Endothelial cell of umbilical vein (primary cell): ENCODE data around the gene NRXN3. TPM values are rescaled to one million over a fixed set of nuclear protein-coding genes. Genes with fewer than 3 reads are reported as not detected.

Experiments
- BruUV-seq: library from RNA; stranded (reverse); fragments of 400-500 nt; replicated peaks from 2 replicates; lab custom pipeline; 2021; lab: Mats Ljungman, UMichigan
- CTCF ChIA-PET: fragments of 300-600, 350-600 bp; sonication (Branson Sonifier 250); formaldehyde crosslinking; loops from one replicate; lab custom pipeline; 2021; ENCODE audit warnings: antibody characterized with exemption, inconsistent platforms; lab: Charles Lee
- POLR2A ChIA-PET: fragments of 300-600, 350-600 bp; sonication (Branson Sonifier 250); formaldehyde crosslinking; loops from one replicate; lab custom pipeline; 2021; ENCODE audit warnings: antibody characterized with exemption, inconsistent platforms; lab: Charles Lee
- DNase-seq: peaks from one replicate; pipeline ENCODE4 v3.0.0-alpha.2; 2011; ENCODE audit warnings: low read depth, low spot score
- FAIRE-seq: peaks from 2 replicates; lab custom pipeline; 2011; peaks lifted over from hg19 to GRCh38; lab: Jason Lieb, UNC
- H2AFZ ChIP-seq: 2 replicates; pipeline ENCODE4 v1.6.0; 2012; ENCODE audit warnings: low read depth, low read length, control low read depth, inconsistent platforms
- H3K27ac ChIP-seq: 2 replicates; pipeline ENCODE4 v1.5.1; 2011; ENCODE audit warnings: low read depth, mild to moderate bottlenecking, control low read depth, low read length, moderate library complexity; ENCODE audit not compliant: insufficient read depth
- H3K27me3 ChIP-seq, 2 experiments: 2 replicates each; pipeline versions ENCODE4 v1.6.0 to v1.6.1; 2011; ENCODE audit warnings: low read length in 2 of 2, mixed read lengths in 1 of 2; ENCODE audit not compliant: control insufficient read depth in 2 of 2, insufficient read depth in 2 of 2
- H3K36me3 ChIP-seq, 2 experiments: 2 replicates in 1 of 2; 3 replicates in 1 of 2; pipeline ENCODE4 v1.5.1; 2011; ENCODE audit warnings: low read length in 2 of 2, mild to moderate bottlenecking in 1 of 2, moderate library complexity in 1 of 2; ENCODE audit not compliant: control insufficient read depth in 2 of 2, insufficient read depth in 2 of 2; ENCODE audit errors: extremely low read depth in 1 of 2
- H3K4me1 ChIP-seq: 3 replicates; pipeline ENCODE4 v1.5.1; 2011; ENCODE audit warnings: mild to moderate bottlenecking, low read length; ENCODE audit not compliant: control insufficient read depth, insufficient read depth; ENCODE audit errors: extremely low read depth
- H3K4me2 ChIP-seq: 2 replicates; pipeline ENCODE4 v1.6.1; 2011; ENCODE audit warnings: low read length, control low read depth, mixed read lengths; ENCODE audit not compliant: insufficient read depth
- H3K4me3 ChIP-seq, 3 experiments: fragments of 200-600 bp in 1 of 3; sonication (generic), shearing (Covaris generic) in 1 of 3; replicated peaks in 1 of 3; 2 replicates each; pipeline ENCODE4 v1.5.1; 2011 to 2016; ENCODE audit warnings: control low read depth in 3 of 3, low read length in 3 of 3, mild to moderate bottlenecking in 2 of 3, inconsistent platforms in 1 of 3, low read depth in 1 of 3, moderate library complexity in 1 of 3; ENCODE audit not compliant: insufficient read depth in 1 of 3
- H3K79me2 ChIP-seq: 2 replicates; pipeline ENCODE4 v1.6.0; 2012; ENCODE audit warnings: low read length, inconsistent platforms; ENCODE audit not compliant: control insufficient read depth, insufficient read depth
- H3K9ac ChIP-seq: replicated peaks from 2 replicates; pipeline ENCODE3; 2011; ENCODE audit warnings: low read length, control low read depth; ENCODE audit not compliant: insufficient read depth; ENCODE audit errors: extremely low read depth
- H3K9me1 ChIP-seq: replicated peaks from 3 replicates; pipeline ENCODE4 v1.6.0; 2011; ENCODE audit warnings: mild to moderate bottlenecking, low read length; ENCODE audit not compliant: control insufficient read depth, insufficient read depth; ENCODE audit errors: extremely low read depth
- H3K9me3 ChIP-seq: replicated peaks from 2 replicates; pipeline ENCODE4 v1.5.1; 2012; ENCODE audit warnings: low read length, inconsistent platforms; ENCODE audit not compliant: control insufficient read depth, insufficient read depth
- H4K20me1 ChIP-seq: replicated peaks from 2 replicates; pipeline ENCODE3; 2011; ENCODE audit warnings: mild to moderate bottlenecking, low read length; ENCODE audit not compliant: control insufficient read depth, insufficient read depth; ENCODE audit errors: extremely low read depth
- EZH2 ChIP-seq: IDR thresholded peaks from 2 replicates; pipeline ENCODE4 v1.6.1; 2012; ENCODE audit warnings: borderline replicate concordance, low read depth, mild to moderate bottlenecking, moderate library complexity, low read length, inconsistent platforms; ENCODE audit not compliant: severe bottlenecking
- FOS ChIP-seq: IDR thresholded peaks from 2 replicates; pipeline ENCODE4 v1.6.1; 2011; ENCODE audit warnings: mild to moderate bottlenecking, low read length, moderate library complexity, borderline replicate concordance; ENCODE audit not compliant: insufficient read depth
- GATA2 ChIP-seq: IDR thresholded peaks from 2 replicates; pipeline ENCODE4 v1.7.0; 2011; ENCODE audit warnings: low read depth, mild to moderate bottlenecking, moderate library complexity, mixed read lengths, low read length; ENCODE audit not compliant: insufficient read length, insufficient read depth
- JUN ChIP-seq: IDR thresholded peaks from 2 replicates; pipeline ENCODE4 v1.6.1; 2011; ENCODE audit warnings: borderline replicate concordance, low read depth; ENCODE audit not compliant: insufficient read length, insufficient read depth
- MYC ChIP-seq: IDR thresholded peaks from one replicate; pipeline ENCODE4 v1.6.1; 2011; ENCODE audit warnings: mild to moderate bottlenecking, low read depth, low read length
- POLR2A ChIP-seq: IDR thresholded peaks from 2 replicates; pipeline ENCODE4 v1.6.1; 2012; ENCODE audit warnings: low read depth, mild to moderate bottlenecking, control low read depth, low read length
- POLR2AphosphoS5 ChIP-seq: IDR thresholded peaks from 2 replicates; pipeline ENCODE4 v1.6.1; 2012; ENCODE audit warnings: low read depth, mild to moderate bottlenecking, control low read depth, low read length, moderate library complexity; ENCODE audit not compliant: insufficient read depth
- dilution Hi-C: fragments of 300-500 bp; cut with MboI; formaldehyde crosslinking; loops from one replicate; pipeline ENCODE4 v1.15.0; 2019; ENCODE audit warnings: low sequenced_read_pairs; ENCODE audit not compliant: extremely low pct_ligation_motif_present
- intact Hi-C: fragments of 100-400 bp; cut with micrococcal nuclease; formaldehyde crosslinking; loops from one replicate; pipeline ENCODE4 v1.10.0; 2022
- polyA plus RNA-seq, 4 experiments: library from polyadenylated mRNA; depleted of rRNA in 3 of 4; stranded (reverse) in 3 of 4; unstranded in 1 of 4; fragments of >200 nt; gene quantifications; 2 replicates each; pipeline versions ENCODE4 v1.2.1 to v1.2.3, GENCODE V29; 2011 to 2012; ENCODE audit warnings: missing spikeins in 1 of 4
- total RNA-seq: library from RNA; stranded (reverse); gene quantifications from 2 replicates; pipeline ENCODE4 v1.2.3, GENCODE V29; 2021
- TF ChIP-seq, protein P1 (sequence below), 2 donors: IDR thresholded peaks; 1 replicate in 1 of 2; 2 replicates in 1 of 2; pipeline ENCODE4 v1.5.1; 2011; ENCODE audit warnings: low read length in 2 of 2, mild to moderate bottlenecking in 2 of 2, moderate library complexity in 2 of 2, control low read depth in 1 of 2, inconsistent platforms in 1 of 2, low read depth in 1 of 2; ENCODE audit not compliant: insufficient read depth in 1 of 2; ENCODE audit errors: extremely low read depth in 1 of 2
- TF ChIP-seq, protein P2 (sequence below): IDR thresholded peaks from 2 replicates; pipeline ENCODE4 v1.6.1; 2011; ENCODE audit not compliant: insufficient read depth, insufficient read length

The NRXN3 gene
- total and polyA plus RNA-seq, 2 donors (not counting 3 experiments of a cell fraction or from before 2014, with no cell fraction given): 0.72 to 4.2 TPM

DNA sequence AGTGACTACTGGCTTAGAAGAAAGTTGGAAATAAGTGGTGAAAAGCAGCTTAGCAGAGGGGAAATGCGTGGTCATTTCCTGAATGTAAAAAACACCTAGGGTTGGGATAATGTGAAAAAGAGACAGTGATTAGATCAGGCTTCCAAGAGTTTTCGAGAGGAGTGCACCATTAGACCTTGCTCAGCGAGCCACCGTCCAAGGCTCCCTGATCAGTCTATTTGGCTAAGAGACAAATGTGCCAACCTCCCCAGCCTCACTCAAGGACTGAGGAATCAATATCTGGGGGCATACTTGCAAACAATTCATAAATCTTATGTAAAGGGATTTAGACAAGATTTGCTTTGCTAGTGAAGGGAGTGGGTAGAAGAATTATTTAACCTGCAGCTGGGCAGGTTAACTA, 594.5 kb downstream of the NRXN3 start:
- no TSS peak for BruUV-seq
- intact Hi-C loops: no loop called here
- Histone ChIP-seq H3K9me1 (no peaks in the 10 kb centered on the region), H2AFZ (no peak overlapping the region), H3K4me1 (no peaks in the 10 kb centered on the region), H3K27ac (no peak overlapping the region), H4K20me1 (no peaks in the 10 kb centered on the region), H3K9ac (no peak overlapping the region), H3K79me2 (no peaks in the 10 kb centered on the region), H3K9me3 (no peaks in the 10 kb centered on the region), H3K4me3 (no peak overlapping the region), H3K4me2 (no peak overlapping the region), H3K36me3 (no peaks in the 10 kb centered on the region), H3K27me3 (no peaks in the 10 kb centered on the region)
- DNase-seq: no peak
- TF ChIP-seq POLR2A (no peak), JUN (no peak), FOS (no peak), GATA2 (no peak), EZH2 (no peak), MYC (no peak), POLR2AphosphoS5 (no peak)
- TF ChIP-seq, protein P1, sequence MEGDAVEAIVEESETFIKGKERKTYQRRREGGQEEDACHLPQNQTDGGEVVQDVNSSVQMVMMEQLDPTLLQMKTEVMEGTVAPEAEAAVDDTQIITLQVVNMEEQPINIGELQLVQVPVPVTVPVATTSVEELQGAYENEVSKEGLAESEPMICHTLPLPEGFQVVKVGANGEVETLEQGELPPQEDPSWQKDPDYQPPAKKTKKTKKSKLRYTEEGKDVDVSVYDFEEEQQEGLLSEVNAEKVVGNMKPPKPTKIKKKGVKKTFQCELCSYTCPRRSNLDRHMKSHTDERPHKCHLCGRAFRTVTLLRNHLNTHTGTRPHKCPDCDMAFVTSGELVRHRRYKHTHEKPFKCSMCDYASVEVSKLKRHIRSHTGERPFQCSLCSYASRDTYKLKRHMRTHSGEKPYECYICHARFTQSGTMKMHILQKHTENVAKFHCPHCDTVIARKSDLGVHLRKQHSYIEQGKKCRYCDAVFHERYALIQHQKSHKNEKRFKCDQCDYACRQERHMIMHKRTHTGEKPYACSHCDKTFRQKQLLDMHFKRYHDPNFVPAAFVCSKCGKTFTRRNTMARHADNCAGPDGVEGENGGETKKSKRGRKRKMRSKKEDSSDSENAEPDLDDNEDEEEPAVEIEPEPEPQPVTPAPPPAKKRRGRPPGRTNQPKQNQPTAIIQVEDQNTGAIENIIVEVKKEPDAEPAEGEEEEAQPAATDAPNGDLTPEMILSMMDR (IDR thresholded peaks at IDR 0.05; ENCODE audit: extremely low read depth in 1 of 2, insufficient read depth in 1 of 2, low read depth in 1 of 2, low read length in 2 of 2): no peak
- TF ChIP-seq, protein P2, sequence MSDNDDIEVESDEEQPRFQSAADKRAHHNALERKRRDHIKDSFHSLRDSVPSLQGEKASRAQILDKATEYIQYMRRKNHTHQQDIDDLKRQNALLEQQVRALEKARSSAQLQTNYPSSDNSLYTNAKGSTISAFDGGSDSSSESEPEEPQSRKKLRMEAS: no peak
- ChIA-PET CTCF (no interaction called here), POLR2A (no interaction called here)
- no peak for FAIRE-seq
- dilution Hi-C loops: no loop called here
